ENCODE measurements around the gene OR10Z1. TPM values are rescaled to one million over a fixed set of nuclear protein-coding genes. Genes with fewer than 3 reads are reported as not detected.

OR10Z1 gene
- polyA plus RNA-seq, 1 of the 3 experiments (the other 2 are of a cell fraction) = not detected

GRCh38 chr1:158577561-158577960, 27.5 kb upstream of the OR10Z1 start (continued):
- TF ChIP-seq TAF1 (IDR thresholded peaks at IDR 0.05; ENCODE audit: borderline replicate concordance, low read depth, low read length) (no peak), GABPA (IDR thresholded peaks at IDR 0.05; ENCODE audit: low read depth) (no peak), MEF2A (IDR thresholded peaks at IDR 0.05; ENCODE audit: borderline replicate concordance, low read depth) (no peak)

GRCh38 chr1:158579733-158580132, 25.3 kb upstream of the OR10Z1 start, which contains the start of gene OR10X1:
Gene OR10X1, minus strand, starts transcription at chr1:158579899. Its CDS starts 0 bp downstream, at chr1:158579899.
- 3% methylated on average over 1 of the region's 1 CpG for WGBS (ENCODE audit: low lambda C conversion rate)
- no peaks in the 10 kb centered on the region for H3K27me3 ChIP-seq (ENCODE audit: insufficient read depth)
- no peaks in the 10 kb centered on the region for H3F3A ChIP-seq (replicated peaks; ENCODE audit: insufficient read depth)
- DNase-seq = no peak
- ChIA-PET CTCF (no interaction called here), POLR2A (no interaction called here)
- H4K20me1 ChIP-seq (ENCODE audit: insufficient read depth) = no peaks in the 10 kb centered on the region
- no peak within 1 kb of the TSS for H2AFZ ChIP-seq (ENCODE audit: low read depth)
- H3K4me3 ChIP-seq (ENCODE audit: low read depth in 2 of 2, low read length in 1 of 2) = no peak within 1 kb of the TSS
- no peaks in the 10 kb centered on the region for H3K4me1 ChIP-seq (ENCODE audit: control insufficient read depth in 1 of 2, insufficient read depth in 2 of 2, low read depth in 1 of 2, low read length in 1 of 2)
- no peaks in the 10 kb centered on the region for H3K9me3 ChIP-seq
- H3K79me2 ChIP-seq (ENCODE audit: insufficient read depth) = no peaks in the 10 kb centered on the region
- no peaks in the 10 kb centered on the region for H3K9me2 ChIP-seq
- H3K9ac ChIP-seq = no peak within 1 kb of the TSS
- TF ChIP-seq EP300 (IDR thresholded peaks at IDR 0.05; ENCODE audit: borderline replicate concordance in 1 of 2, low read depth in 1 of 2, low read length in 1 of 2) (no peak), RFX5 (IDR thresholded peaks at IDR 0.05; ENCODE audit: low read length) (no peak), NRF1 (IDR thresholded peaks at IDR 0.05; ENCODE audit: low read depth, low read length) (no peak), JUND (IDR thresholded peaks at IDR 0.05) (no peak), RCOR1 (IDR thresholded peaks at IDR 0.05; ENCODE audit: low read length) (no peak), MAX (IDR thresholded peaks at IDR 0.05; ENCODE audit: low read depth) (no peak), TCF12 (IDR thresholded peaks at IDR 0.05) (no peak), CHD2 (IDR thresholded peaks at IDR 0.05; ENCODE audit: low read length, partially characterized antibody) (no peak), POLR2AphosphoS5 (IDR thresholded peaks at IDR 0.05; ENCODE audit: low read depth, low read length) (no peak), FOXJ3 (CRISPR knock-in tag; IDR thresholded peaks at IDR 0.05) (no peak), RXRA (IDR thresholded peaks at IDR 0.05; ENCODE audit: borderline replicate concordance, low read depth) (no peak), SIN3A (IDR thresholded peaks at IDR 0.05; ENCODE audit: borderline replicate concordance, low read depth, low read length) (no peak), ZBTB33 (IDR thresholded peaks at IDR 0.05; ENCODE audit: borderline replicate concordance, low read depth) (no peak)
- no peaks in the 10 kb centered on the region for H3K36me3 ChIP-seq (replicated peaks in 1 of 2; ENCODE audit: control insufficient read depth in 1 of 2, insufficient read depth in 2 of 2, low read length in 1 of 2)
- no peak within 1 kb of the TSS for H3K4me2 ChIP-seq
- no peak within 1 kb of the TSS for H3K27ac ChIP-seq (ENCODE audit: low read depth in 2 of 2, low read length in 1 of 2)

- H3F3A ChIP-seq (replicated peaks; ENCODE audit: insufficient read depth) = no peaks in the 10 kb centered on the region
- no peak overlapping the region for H3K9ac ChIP-seq
- TF ChIP-seq TAF1 (IDR thresholded peaks at IDR 0.05; ENCODE audit: borderline replicate concordance, low read depth, low read length) = no peak
- H3K79me2 ChIP-seq (ENCODE audit: insufficient read depth) = no peaks in the 10 kb centered on the region
- H3K9me3 ChIP-seq = no peaks in the 10 kb centered on the region
- H4K20me1 ChIP-seq (ENCODE audit: insufficient read depth) = no peaks in the 10 kb centered on the region
- DNase-seq = no peak
- H3K4me3 ChIP-seq (ENCODE audit: low read depth in 2 of 2, low read length in 1 of 2) = no peak overlapping the region
- no peak overlapping the region for H3K27ac ChIP-seq (ENCODE audit: low read depth in 2 of 2, low read length in 1 of 2)
- 2% methylated on average over 4 of the region's 4 CpGs for WGBS (ENCODE audit: low lambda C conversion rate)
- H3K4me2 ChIP-seq = no peak overlapping the region
- H3K27me3 ChIP-seq (ENCODE audit: insufficient read depth) = no peaks in the 10 kb centered on the region
- H3K36me3 ChIP-seq (replicated peaks in 1 of 2; ENCODE audit: control insufficient read depth in 1 of 2, insufficient read depth in 2 of 2, low read length in 1 of 2) = no peaks in the 10 kb centered on the region
- no peaks in the 10 kb centered on the region for H3K4me1 ChIP-seq (ENCODE audit: control insufficient read depth in 1 of 2, insufficient read depth in 2 of 2, low read depth in 1 of 2, low read length in 1 of 2)
- no peaks in the 10 kb centered on the region for H3K9me2 ChIP-seq
- POLR2A ChIA-PET = no interaction called here
- CTCF ChIA-PET = no interaction called here
- no peak overlapping the region for H2AFZ ChIP-seq (ENCODE audit: low read depth)
Observed at GRCh38 chr1:158583962-158584361, 21.1 kb upstream of the OR10Z1 start.
